MM.1S (cell line): ENCODE data around the gene SERP1.

Experiments used
- CTCF ChIP-seq: fragments of 300-600 bp; sonication (generic); IDR thresholded peaks from 2 replicates; pipeline ENCODE4 v1.5.1; 2016; ENCODE audit warnings: antibody characterized with exemption, low read length, mixed read lengths
- EZH2 ChIP-seq: fragments of 300-600 bp; sonication (generic); optimal IDR thresholded peaks from 2 replicates; pipeline ENCODE3; 2017; ENCODE audit warnings: low read depth, mild to moderate bottlenecking, antibody characterized with exemption, low read length, mixed read lengths

- TF ChIP-seq EZH2 (no peak), CTCF (no peak)
Observed at GRCh38 chr3:150504483-150504882, 41.8 kb downstream of the SERP1 start.
